CD4-positive, alpha-beta T cell (primary cell): ENCODE measurements around the gene FGFR3. TPM values are rescaled to one million over a fixed set of nuclear protein-coding genes. Genes with fewer than 3 reads are reported as not detected.

ENCODE experiments used
- ATAC-seq: fragments of 200-7000 bp; cut with Tn5 transposase; one replicate; pipeline ENCODE4 v1.10.0; 2022; ENCODE audit warnings: mild to moderate bottlenecking; ENCODE audit not compliant: poor library complexity
- CTCF ChIA-PET: fragments of 350-600 bp; sonication (Branson Sonifier 250); formaldehyde crosslinking; loops from one replicate; lab custom pipeline; 2021; ENCODE audit warnings: antibody characterized with exemption, inconsistent platforms; lab: Charles Lee
- POLR2A ChIA-PET: fragments of 350-600 bp; sonication (Branson Sonifier 250); formaldehyde crosslinking; loops from one replicate; lab custom pipeline; 2021; ENCODE audit warnings: antibody characterized with exemption, inconsistent platforms; lab: Charles Lee
- DNase-seq, 14 experiments: peaks; one replicate each; pipeline ENCODE4 v3.0.0-alpha.2; 2013 to 2020; ENCODE audit warnings: mixed read lengths in 2 of 14
- H3K27ac ChIP-seq, 2 donors: one replicate each; pipeline versions ENCODE4 v1.5.1 to v1.7.0; 2013; ENCODE audit warnings: low read length in 2 of 2, low read depth in 1 of 2, mild to moderate bottlenecking in 1 of 2
- H3K27me3 ChIP-seq, 2 experiments: 1 replicate in 1 of 2; 2 replicates in 1 of 2; pipeline versions ENCODE4 v1.6.1 to v1.7.0; 2013; ENCODE audit warnings: low read length in 2 of 2, control low read depth in 1 of 2, mild to moderate bottlenecking in 1 of 2, moderate library complexity in 1 of 2; ENCODE audit not compliant: insufficient read depth in 2 of 2, control insufficient read depth in 1 of 2
- H3K36me3 ChIP-seq: one replicate; pipeline ENCODE4 v1.6.1; 2013; ENCODE audit warnings: low read length, control low read depth; ENCODE audit not compliant: insufficient read depth
- H3K4me1 ChIP-seq: one replicate; pipeline ENCODE4 v1.6.1; 2013; ENCODE audit warnings: low read length, control low read depth; ENCODE audit not compliant: insufficient read depth
- H3K4me3 ChIP-seq: one replicate; pipeline ENCODE4 v1.5.1; 2013; ENCODE audit warnings: mild to moderate bottlenecking, low read length, moderate library complexity
- H3K9me3 ChIP-seq, 2 experiments: 1 replicate in 1 of 2; 2 replicates in 1 of 2; pipeline versions ENCODE4 v1.6.1 to v1.7.0; 2013; ENCODE audit warnings: low read length in 2 of 2, mild to moderate bottlenecking in 2 of 2, control low read depth in 1 of 2, moderate library complexity in 1 of 2; ENCODE audit not compliant: control insufficient read depth in 1 of 2, insufficient read depth in 1 of 2
- H3K27ac Mint-ChIP-seq: one replicate; pipeline ENCODE4 v1.8.0; 2020; ENCODE audit warnings: mixed read lengths
- H3K27me3 Mint-ChIP-seq: one replicate; pipeline ENCODE4 v1.8.0; 2021; ENCODE audit warnings: mixed read lengths
- H3K36me3 Mint-ChIP-seq: one replicate; pipeline ENCODE4 v1.8.0; 2021; ENCODE audit warnings: low read depth, mixed read lengths
- H3K4me1 Mint-ChIP-seq: one replicate; pipeline ENCODE4 v1.8.0; 2021; ENCODE audit warnings: low read depth, mixed read lengths
- H3K4me3 Mint-ChIP-seq: one replicate; pipeline ENCODE4 v1.8.0; 2020; ENCODE audit warnings: mild to moderate bottlenecking, mixed read lengths
- H3K9me3 Mint-ChIP-seq: one replicate; pipeline ENCODE4 v1.8.0; 2020; ENCODE audit warnings: mixed read lengths
- intact Hi-C, 2 experiments: fragments of 100-400 bp; cut with DNase I in 1 of 2; cut with micrococcal nuclease in 1 of 2; formaldehyde crosslinking; loops; one replicate each; pipeline versions ENCODE4 v1.15.1 to v1.9.0; 2023 to 2025; cut with DNase I, micrococcal nuclease
- total RNA-seq, 174 experiments: library from RNA in 2 of 174; stranded (reverse) in 2 of 174; gene quantifications; one replicate each; pipeline ENCODE4 v1.2.3 and lab custom pipeline; 2021 to 2026
- TF ChIP-seq, protein P1 (sequence below): fragments of 200-600 bp; IDR thresholded peaks from one replicate; pipeline ENCODE4 v1.8.0; 2022; ENCODE audit warnings: antibody characterized with exemption, mild to moderate bottlenecking

The FGFR3 gene
- total RNA-seq, 2 experiments from 2014 or later = 0.33 TPM; not detected in 1

DNA sequence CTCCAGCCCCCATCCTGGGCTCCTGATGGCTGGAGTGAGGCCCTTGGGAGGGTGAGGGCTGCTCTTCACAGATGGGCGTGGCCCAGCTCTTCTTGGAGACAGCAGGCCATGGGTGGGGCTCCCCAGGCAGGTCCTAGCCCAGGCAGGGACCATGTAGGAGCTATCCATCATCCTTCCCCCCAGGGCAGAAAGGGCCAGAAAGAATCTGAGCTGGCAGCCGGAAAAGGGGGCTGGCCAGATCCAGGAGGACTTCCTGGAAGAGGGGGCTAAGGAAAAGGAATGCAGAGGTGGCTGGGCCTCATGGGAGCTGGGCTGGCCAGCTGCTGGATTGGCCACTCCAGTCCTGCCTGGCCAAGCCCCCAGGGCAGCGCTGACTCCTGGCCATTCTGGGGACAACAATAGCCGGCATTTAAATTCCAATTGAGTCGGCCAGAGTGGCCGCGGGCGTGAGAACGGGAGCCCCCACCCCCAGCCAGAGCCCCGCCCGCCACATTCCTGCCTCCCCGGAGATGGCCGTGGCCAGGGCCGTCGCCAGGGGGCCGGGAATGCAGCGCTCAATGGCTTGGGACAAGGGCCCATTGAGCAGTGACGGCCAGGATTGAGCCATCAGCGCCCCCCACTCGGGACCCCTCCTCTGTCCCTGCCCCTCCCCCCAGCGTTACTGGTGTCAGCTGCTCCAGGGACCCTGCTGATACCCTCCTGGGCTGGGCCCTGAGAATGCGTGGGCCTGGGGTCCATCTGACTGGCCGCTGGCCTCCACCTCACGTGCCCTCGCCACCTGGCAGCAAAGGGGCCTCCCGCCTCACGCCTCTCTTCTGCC lies 15.1 kb upstream of the FGFR3 start:
- no peaks in the 10 kb centered on the region for H3K4me1 Mint-ChIP-seq
- no peaks in the 10 kb centered on the region for H3K36me3 Mint-ChIP-seq
- Histone ChIP-seq H3K4me1 (no peaks in the 10 kb centered on the region), H3K4me3 (no peak overlapping the region), H3K27me3 (no peaks in the 10 kb centered on the region), H3K36me3 (no peaks in the 10 kb centered on the region), H3K9me3 (no peaks in the 10 kb centered on the region), H3K27ac (no peak overlapping the region)
- intact Hi-C loops = no loop called here
- no peak overlapping the region for H3K4me3 Mint-ChIP-seq
- no peaks in the 10 kb centered on the region for H3K9me3 Mint-ChIP-seq
- H3K27me3 Mint-ChIP-seq = no peaks in the 10 kb centered on the region
- ATAC-seq = no peak
- no peak overlapping the region for H3K27ac Mint-ChIP-seq
- ChIA-PET POLR2A (no interaction called here), CTCF (no interaction called here)
- DNase-seq = no peak
- TF ChIP-seq, protein P1, sequence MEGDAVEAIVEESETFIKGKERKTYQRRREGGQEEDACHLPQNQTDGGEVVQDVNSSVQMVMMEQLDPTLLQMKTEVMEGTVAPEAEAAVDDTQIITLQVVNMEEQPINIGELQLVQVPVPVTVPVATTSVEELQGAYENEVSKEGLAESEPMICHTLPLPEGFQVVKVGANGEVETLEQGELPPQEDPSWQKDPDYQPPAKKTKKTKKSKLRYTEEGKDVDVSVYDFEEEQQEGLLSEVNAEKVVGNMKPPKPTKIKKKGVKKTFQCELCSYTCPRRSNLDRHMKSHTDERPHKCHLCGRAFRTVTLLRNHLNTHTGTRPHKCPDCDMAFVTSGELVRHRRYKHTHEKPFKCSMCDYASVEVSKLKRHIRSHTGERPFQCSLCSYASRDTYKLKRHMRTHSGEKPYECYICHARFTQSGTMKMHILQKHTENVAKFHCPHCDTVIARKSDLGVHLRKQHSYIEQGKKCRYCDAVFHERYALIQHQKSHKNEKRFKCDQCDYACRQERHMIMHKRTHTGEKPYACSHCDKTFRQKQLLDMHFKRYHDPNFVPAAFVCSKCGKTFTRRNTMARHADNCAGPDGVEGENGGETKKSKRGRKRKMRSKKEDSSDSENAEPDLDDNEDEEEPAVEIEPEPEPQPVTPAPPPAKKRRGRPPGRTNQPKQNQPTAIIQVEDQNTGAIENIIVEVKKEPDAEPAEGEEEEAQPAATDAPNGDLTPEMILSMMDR = no peak

DNA sequence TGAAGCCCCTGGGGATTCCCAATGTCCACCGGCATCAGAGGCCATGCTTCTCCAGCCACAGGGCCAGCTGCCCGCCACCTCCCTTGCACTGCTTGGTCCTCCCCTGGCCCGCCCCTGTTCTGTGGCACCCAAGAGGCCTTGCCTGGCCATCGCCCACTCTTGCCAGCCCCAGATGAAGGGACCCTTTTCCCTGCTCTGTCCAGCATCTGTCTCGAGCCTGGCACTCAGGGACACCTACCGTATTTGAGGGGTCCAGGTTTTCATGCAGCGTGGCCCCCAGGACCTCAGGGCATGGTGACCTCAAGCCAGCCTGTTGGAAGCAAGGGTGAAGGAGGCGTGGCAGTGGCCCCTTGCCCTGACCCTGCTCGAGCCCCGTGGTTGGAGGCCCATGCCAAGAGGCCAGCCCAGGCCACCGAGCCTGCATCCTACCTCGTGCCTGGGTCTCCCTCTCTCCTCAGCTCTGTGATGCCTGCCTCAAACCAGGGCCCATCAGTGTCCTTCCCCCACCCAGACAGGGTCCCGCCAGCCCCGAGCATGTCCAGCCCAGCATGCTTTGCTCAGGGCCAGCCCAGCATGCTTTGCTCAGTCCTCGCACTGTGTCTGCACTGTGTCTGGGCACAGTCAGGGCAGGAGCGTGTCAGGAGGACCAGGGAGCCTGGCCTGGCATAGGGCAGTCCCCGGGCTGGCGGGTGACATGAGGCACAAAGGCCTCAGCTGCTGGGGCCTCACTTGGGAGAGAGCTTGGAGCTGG lies 14.3 kb upstream of the FGFR3 start:
- intact Hi-C loops = no loop called here
- CTCF ChIA-PET = interaction anchor here (0.5 kb wide), 1 partner anchor 111 kb away, joined by 3 read pairs; no protein-coding TSS in a partner anchor
- no peak overlapping the region for H3K4me3 Mint-ChIP-seq

DNA sequence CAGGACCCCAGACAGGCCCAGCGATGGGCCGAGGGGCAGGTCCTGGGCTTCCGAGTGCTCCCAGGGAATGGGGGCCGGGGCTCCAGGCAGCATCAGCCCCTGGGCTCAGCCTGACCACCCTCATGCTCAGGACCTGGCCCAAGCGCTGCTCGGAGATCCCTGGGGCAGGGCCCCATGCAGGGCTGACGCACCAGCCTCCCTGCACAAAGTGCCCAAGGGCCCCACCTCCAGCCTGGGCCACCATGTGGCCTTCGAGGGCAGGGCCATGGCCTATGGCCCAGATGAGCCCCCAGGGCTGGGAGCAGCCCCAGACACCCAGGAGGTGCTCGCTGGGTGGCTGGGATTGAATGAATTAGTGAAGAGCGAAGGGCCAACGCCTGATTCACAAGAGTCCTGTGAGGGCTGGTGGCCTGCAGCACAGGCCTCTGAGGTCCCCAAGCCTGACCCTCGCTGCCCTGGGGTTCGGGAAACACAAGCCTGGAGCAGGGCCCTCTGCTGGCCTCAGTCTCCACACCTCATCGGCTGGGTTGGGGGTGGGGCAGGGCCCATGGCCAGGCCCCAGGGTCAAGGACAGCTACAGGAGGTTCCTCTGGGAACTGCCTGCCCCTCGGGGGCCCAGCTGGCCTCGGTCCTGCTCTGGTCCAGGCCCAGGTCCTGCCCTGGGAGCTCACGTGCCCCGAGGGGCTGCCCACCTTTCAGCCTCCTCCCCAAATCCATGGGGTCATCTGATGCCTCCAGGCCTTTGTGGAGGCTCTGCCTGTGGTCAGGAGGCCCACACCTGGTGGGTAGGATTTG lies 13.3 kb upstream of the FGFR3 start:
- ATAC-seq = no peak
- Histone ChIP-seq H3K9me3 (no peaks in the 10 kb centered on the region), H3K4me3 (no peak overlapping the region), H3K36me3 (no peaks in the 10 kb centered on the region), H3K4me1 (no peaks in the 10 kb centered on the region), H3K27me3 (no peaks in the 10 kb centered on the region), H3K27ac (no peak overlapping the region)
- no peaks in the 10 kb centered on the region for H3K36me3 Mint-ChIP-seq
- no peaks in the 10 kb centered on the region for H3K9me3 Mint-ChIP-seq
- POLR2A ChIA-PET = no interaction called here
- DNase-seq = no peak
- intact Hi-C loops = no loop called here
- TF ChIP-seq, protein P1 = no peak
- H3K27ac Mint-ChIP-seq = no peak overlapping the region
- H3K4me3 Mint-ChIP-seq = no peak overlapping the region
- H3K4me1 Mint-ChIP-seq = no peaks in the 10 kb centered on the region
- CTCF ChIA-PET = no interaction called here
- no peaks in the 10 kb centered on the region for H3K27me3 Mint-ChIP-seq

More for the DNA sequence above, 14.3 kb upstream of the FGFR3 start:
- no peaks in the 10 kb centered on the region for H3K36me3 Mint-ChIP-seq
- POLR2A ChIA-PET = no interaction called here
- Histone ChIP-seq H3K4me1 (no peaks in the 10 kb centered on the region), H3K4me3 (no peak overlapping the region), H3K36me3 (no peaks in the 10 kb centered on the region), H3K27me3 (no peaks in the 10 kb centered on the region), H3K27ac (no peak overlapping the region), H3K9me3 (no peaks in the 10 kb centered on the region)
- H3K9me3 Mint-ChIP-seq = no peaks in the 10 kb centered on the region
- TF ChIP-seq, protein P1 = no peak
- DNase-seq (no peak), ATAC-seq (no peak)
- H3K4me1 Mint-ChIP-seq = no peaks in the 10 kb centered on the region
- no peak overlapping the region for H3K27ac Mint-ChIP-seq
- H3K27me3 Mint-ChIP-seq = no peaks in the 10 kb centered on the region
